ENCODE measurements around the gene DNAJC16.
"Not testable (repeated sequence)": the region's sequence is repeated elsewhere in the genome, so short reads cannot be mapped to it uniquely, and the experiment has no call there.

- TF ChIP-seq, protein P1, sequence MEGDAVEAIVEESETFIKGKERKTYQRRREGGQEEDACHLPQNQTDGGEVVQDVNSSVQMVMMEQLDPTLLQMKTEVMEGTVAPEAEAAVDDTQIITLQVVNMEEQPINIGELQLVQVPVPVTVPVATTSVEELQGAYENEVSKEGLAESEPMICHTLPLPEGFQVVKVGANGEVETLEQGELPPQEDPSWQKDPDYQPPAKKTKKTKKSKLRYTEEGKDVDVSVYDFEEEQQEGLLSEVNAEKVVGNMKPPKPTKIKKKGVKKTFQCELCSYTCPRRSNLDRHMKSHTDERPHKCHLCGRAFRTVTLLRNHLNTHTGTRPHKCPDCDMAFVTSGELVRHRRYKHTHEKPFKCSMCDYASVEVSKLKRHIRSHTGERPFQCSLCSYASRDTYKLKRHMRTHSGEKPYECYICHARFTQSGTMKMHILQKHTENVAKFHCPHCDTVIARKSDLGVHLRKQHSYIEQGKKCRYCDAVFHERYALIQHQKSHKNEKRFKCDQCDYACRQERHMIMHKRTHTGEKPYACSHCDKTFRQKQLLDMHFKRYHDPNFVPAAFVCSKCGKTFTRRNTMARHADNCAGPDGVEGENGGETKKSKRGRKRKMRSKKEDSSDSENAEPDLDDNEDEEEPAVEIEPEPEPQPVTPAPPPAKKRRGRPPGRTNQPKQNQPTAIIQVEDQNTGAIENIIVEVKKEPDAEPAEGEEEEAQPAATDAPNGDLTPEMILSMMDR (conservative IDR thresholded peaks at IDR 0.05; ENCODE audit: low read depth, low read length) = not testable (repeated sequence)
- TF ChIP-seq EZH2 (IDR thresholded peaks at IDR 0.05; ENCODE audit: low read length, unreplicated experiment) = not testable (repeated sequence)
Measured at GRCh38 chr1:15604400-15604799, 77.8 kb downstream of the DNAJC16 start.

Measured in PC-3 (cell line).